Measurements from ENCODE around the gene SMARCA2.
A peak's percentile ranks its signal among the peaks of the same experiment; 100 is the strongest.

The SMARCA2 gene

DNA sequence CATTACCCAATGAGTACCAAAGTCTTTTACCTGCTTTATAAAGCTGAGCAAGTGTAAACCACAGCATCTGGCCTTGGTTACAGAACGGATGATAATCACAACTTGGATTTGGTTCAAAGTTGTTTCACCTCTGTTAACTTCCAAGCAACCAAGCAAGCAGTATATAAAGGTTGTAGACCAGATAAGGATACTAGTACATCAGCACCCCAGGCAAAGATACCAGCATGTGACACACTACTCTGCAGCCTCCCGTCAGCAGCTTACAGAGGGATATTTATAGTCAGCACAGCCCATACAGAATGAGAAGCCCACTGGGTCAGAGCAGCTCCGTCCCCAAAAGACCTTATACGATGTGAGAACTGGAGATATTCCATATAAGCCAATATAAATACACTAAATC is 193.3 kb downstream of the SMARCA2 start:
- Mint-ChIP-seq H3K9me3 (peaks cover 2% of the 10 kb centered on the region), H3K27ac (no peak overlapping the region), H3K4me1 (ENCODE audit: low read depth) (peaks cover 19% of the 10 kb centered on the region), H3K27me3 (no peaks in the 10 kb centered on the region), H3K4me3 (no peak overlapping the region), H3K36me3 (ENCODE audit: low read depth) (no peaks in the 10 kb centered on the region)
- intact Hi-C loops (cut with micrococcal nuclease) = no loop called here

DNA sequence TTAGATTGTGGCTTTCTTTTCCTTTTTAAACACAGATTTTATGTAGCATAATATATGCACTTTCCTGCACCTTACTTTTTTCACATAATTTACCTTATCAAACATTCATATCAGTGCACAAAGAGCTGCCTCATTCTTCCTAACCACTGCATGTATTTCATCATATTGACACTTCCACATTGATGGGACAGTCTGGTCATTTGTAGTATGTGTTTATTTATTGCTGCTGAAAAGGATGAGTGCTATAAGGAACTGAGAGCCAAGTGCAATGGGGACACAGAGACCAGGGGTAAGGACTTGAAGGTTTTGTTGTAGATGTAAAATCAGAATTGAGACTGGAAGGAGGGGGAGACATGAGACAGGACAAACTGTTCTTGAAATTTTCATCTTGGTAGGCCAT is 193.8 kb downstream of the SMARCA2 start:
- Mint-ChIP-seq H3K4me3 (no peak overlapping the region), H3K27ac (peak overlapping the region; percentile 3), H3K4me1 (ENCODE audit: low read depth) (peaks cover 22% of the 10 kb centered on the region), H3K27me3 (no peaks in the 10 kb centered on the region), H3K36me3 (ENCODE audit: low read depth) (no peaks in the 10 kb centered on the region), H3K9me3 (no peaks in the 10 kb centered on the region)
- intact Hi-C loops (cut with micrococcal nuclease) = no loop called here

DNA sequence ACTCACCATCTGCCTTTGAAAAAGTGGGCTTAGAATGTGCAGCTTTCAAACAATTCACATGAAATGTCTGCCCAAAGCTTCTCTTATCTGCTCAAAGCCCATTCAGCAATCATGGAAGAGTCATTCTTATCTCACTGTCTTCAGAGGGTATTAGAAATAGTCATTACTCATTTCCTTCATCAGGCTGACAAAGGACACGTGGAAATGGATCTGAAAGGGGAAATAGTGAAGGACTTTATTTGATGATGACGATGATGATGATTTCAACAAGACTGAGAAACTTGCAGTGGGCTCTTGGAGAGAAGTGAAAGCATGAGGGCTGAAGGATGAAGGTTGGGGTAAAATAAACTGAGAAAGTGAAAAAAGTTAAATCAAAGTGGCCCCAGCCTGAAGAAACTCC is 194.3 kb downstream of the SMARCA2 start:
- H3K27ac Mint-ChIP-seq = peak overlapping the region; percentile 3

GRCh38 chr9:2210201-2210600 is 195.1 kb downstream of the SMARCA2 start:
- no peak overlapping the region for H3K4me3 Mint-ChIP-seq
- intact Hi-C loops (cut with micrococcal nuclease) = no loop called here
- no peak overlapping the region for H3K27ac Mint-ChIP-seq
- H3K9me3 Mint-ChIP-seq = no peaks in the 10 kb centered on the region
- H3K27me3 Mint-ChIP-seq = no peaks in the 10 kb centered on the region
- H3K4me1 Mint-ChIP-seq (ENCODE audit: low read depth) = peaks cover 24% of the 10 kb centered on the region
- H3K36me3 Mint-ChIP-seq (ENCODE audit: low read depth) = no peaks in the 10 kb centered on the region

More for the DNA sequence above, 194.3 kb downstream of the SMARCA2 start:
- intact Hi-C loops (cut with micrococcal nuclease) = no loop called here
- Mint-ChIP-seq H3K27me3 (no peaks in the 10 kb centered on the region), H3K9me3 (no peaks in the 10 kb centered on the region), H3K4me3 (no peak overlapping the region), H3K36me3 (ENCODE audit: low read depth) (no peaks in the 10 kb centered on the region), H3K4me1 (ENCODE audit: low read depth) (peaks cover 24% of the 10 kb centered on the region)

DNA sequence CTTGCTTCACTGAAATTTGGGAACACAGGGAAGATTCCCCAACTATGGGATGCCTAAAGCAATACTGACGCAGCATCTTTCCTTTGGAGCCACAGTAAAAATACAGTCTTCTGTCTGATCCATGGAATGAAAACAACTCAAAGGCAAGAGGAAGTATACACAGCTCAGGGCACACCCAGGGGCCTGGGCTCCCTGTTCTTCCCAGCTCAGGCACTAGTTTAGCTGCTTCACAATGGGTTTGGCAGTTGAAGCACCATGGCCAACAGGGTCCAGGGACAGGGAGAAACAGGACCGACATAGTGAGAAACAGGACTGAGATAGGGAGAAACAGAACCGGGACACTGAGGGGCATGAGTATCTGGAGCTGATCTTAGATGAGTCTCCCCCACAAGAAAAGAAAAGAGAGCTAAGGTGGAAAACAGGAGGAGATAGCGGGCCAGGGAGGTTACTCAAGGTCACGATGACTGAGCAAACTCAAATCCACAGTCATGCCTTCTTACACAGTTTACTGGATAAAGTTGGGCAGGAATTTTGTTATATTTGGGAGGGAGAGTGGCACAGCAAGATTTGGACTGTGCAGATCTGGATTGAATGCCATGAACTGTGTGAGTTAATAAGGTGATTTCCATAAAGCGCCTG is 198.8 kb downstream of the SMARCA2 start:
- peaks cover 16% of the 10 kb centered on the region for H3K4me1 Mint-ChIP-seq (ENCODE audit: low read depth)
- H3K36me3 Mint-ChIP-seq (ENCODE audit: low read depth) = no peaks in the 10 kb centered on the region
- H3K27ac Mint-ChIP-seq = no peak overlapping the region

DNA sequence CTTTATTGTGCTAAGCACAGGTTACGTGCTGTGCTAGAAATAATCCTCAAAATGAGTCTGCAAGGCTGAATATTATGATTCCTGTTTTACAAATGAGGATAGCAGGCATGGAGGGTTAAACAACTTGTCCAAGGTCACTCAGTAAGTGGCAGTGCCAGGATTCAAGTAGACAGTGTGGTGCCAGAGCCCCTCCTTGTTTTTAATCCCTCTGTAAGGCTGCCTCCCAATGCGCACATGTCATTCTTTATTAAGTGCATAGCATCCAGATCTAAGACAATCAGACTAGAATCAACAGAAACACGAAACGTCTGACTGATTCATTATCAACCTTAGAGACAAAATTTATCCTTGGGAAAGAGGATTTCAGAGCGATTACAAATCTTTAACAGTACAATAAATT is 199.6 kb downstream of the SMARCA2 start:
- Mint-ChIP-seq H3K9me3 (no peaks in the 10 kb centered on the region), H3K27me3 (no peaks in the 10 kb centered on the region), H3K4me1 (ENCODE audit: low read depth) (peaks cover 8% of the 10 kb centered on the region), H3K4me3 (no peak overlapping the region), H3K36me3 (ENCODE audit: low read depth) (no peaks in the 10 kb centered on the region), H3K27ac (no peak overlapping the region)
- intact Hi-C loops (cut with micrococcal nuclease) = no loop called here

More for the DNA sequence above, 198.8 kb downstream of the SMARCA2 start:
- no peaks in the 10 kb centered on the region for H3K9me3 Mint-ChIP-seq
- no peak overlapping the region for H3K4me3 Mint-ChIP-seq
- intact Hi-C loops (cut with micrococcal nuclease) = no loop called here
- no peaks in the 10 kb centered on the region for H3K27me3 Mint-ChIP-seq

- Mint-ChIP-seq H3K27ac (no peak overlapping the region), H3K27me3 (no peaks in the 10 kb centered on the region)
- intact Hi-C loops (cut with micrococcal nuclease) = no loop called here
Measured at GRCh38 chr9:2215921-2216441, 200.8 kb downstream of the SMARCA2 start.

DNA sequence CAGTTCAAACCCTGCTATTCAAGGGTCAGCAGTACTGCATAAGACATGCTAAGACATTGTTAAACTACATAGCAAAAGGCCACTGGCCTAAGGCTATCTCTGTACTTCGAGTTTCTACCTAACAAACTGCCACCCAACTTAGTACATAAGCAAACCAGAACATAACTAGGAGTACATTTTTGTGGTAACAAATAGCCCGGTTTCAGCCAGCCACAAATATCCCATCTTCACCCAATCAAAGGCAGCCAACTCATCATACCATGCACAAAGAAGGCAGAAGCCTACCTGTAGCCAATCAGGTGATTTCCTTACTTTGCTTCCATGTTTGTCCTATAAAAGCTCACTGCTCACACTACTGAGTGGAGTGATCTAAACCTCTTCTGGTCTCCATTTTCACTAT is 201.4 kb downstream of the SMARCA2 start:
- Mint-ChIP-seq H3K27me3 (no peaks in the 10 kb centered on the region), H3K36me3 (ENCODE audit: low read depth) (no peaks in the 10 kb centered on the region), H3K9me3 (no peaks in the 10 kb centered on the region), H3K27ac (no peak overlapping the region), H3K4me1 (ENCODE audit: low read depth) (peaks cover 5% of the 10 kb centered on the region), H3K4me3 (no peak overlapping the region)
- intact Hi-C loops (cut with micrococcal nuclease) = no loop called here

More at GRCh38 chr9:2215921-2216441, 200.8 kb downstream of the SMARCA2 start:
- Mint-ChIP-seq H3K4me1 (ENCODE audit: low read depth) (peaks cover 5% of the 10 kb centered on the region), H3K9me3 (no peaks in the 10 kb centered on the region), H3K4me3 (no peak overlapping the region), H3K36me3 (ENCODE audit: low read depth) (no peaks in the 10 kb centered on the region)

GRCh38 chr9:2217540-2217939 is 202.4 kb downstream of the SMARCA2 start:
- Mint-ChIP-seq H3K4me1 (ENCODE audit: low read depth) (peaks cover 5% of the 10 kb centered on the region), H3K27ac (no peak overlapping the region)
- intact Hi-C loops (cut with micrococcal nuclease) = no loop called here

GRCh38 chr9:2220036-2220435 is 204.9 kb downstream of the SMARCA2 start:
- intact Hi-C loops (cut with micrococcal nuclease) = no loop called here
- no peaks in the 10 kb centered on the region for H3K27me3 Mint-ChIP-seq
- no peak overlapping the region for H3K4me3 Mint-ChIP-seq
- no peaks in the 10 kb centered on the region for H3K36me3 Mint-ChIP-seq (ENCODE audit: low read depth)
- H3K9me3 Mint-ChIP-seq = peaks cover 9% of the 10 kb centered on the region
- no peak overlapping the region for H3K27ac Mint-ChIP-seq
- no peaks in the 10 kb centered on the region for H3K4me1 Mint-ChIP-seq (ENCODE audit: low read depth)

More at GRCh38 chr9:2217540-2217939, 202.4 kb downstream of the SMARCA2 start:
- H3K9me3 Mint-ChIP-seq = peaks cover under 1% of the 10 kb centered on the region
- no peaks in the 10 kb centered on the region for H3K36me3 Mint-ChIP-seq (ENCODE audit: low read depth)
- no peak overlapping the region for H3K4me3 Mint-ChIP-seq
- no peaks in the 10 kb centered on the region for H3K27me3 Mint-ChIP-seq

- no peak overlapping the region for H3K4me3 Mint-ChIP-seq
- H3K4me1 Mint-ChIP-seq (ENCODE audit: low read depth) = peaks cover 23% of the 10 kb centered on the region
- H3K9me3 Mint-ChIP-seq = peaks cover 9% of the 10 kb centered on the region
- H3K27ac Mint-ChIP-seq = no peak overlapping the region
- no peaks in the 10 kb centered on the region for H3K36me3 Mint-ChIP-seq (ENCODE audit: low read depth)
- H3K27me3 Mint-ChIP-seq = no peaks in the 10 kb centered on the region
- intact Hi-C loops (cut with micrococcal nuclease) = no loop called here
Measured at GRCh38 chr9:2227144-2227867, 212.2 kb downstream of the SMARCA2 start.

DNA sequence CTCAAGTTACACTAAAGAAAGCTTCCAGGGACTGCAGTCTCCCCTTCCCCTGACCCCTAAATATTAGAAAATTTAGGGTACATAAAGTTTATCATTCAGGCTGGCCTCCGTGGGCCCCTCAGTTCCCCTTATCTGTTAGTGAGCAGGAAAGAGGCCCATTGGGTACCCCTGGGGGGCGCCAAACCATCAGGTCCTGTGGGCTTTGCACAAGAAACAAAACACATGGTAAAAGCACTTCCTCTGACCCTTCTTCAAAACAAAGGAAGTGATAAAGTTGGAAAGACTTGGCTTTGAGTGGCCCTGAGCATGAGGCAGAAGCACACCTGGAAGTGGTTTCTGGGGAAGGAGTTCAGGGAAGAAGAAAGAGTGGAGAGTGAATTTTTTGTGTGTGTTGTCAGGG is 213.0 kb downstream of the SMARCA2 start:
- peaks cover 2% of the 10 kb centered on the region for H3K9me3 Mint-ChIP-seq
- no peak overlapping the region for H3K27ac Mint-ChIP-seq
- no peak overlapping the region for H3K4me3 Mint-ChIP-seq
- peaks cover 23% of the 10 kb centered on the region for H3K4me1 Mint-ChIP-seq (ENCODE audit: low read depth)
- no peaks in the 10 kb centered on the region for H3K36me3 Mint-ChIP-seq (ENCODE audit: low read depth)
- intact Hi-C loops (cut with micrococcal nuclease) = no loop called here
- no peaks in the 10 kb centered on the region for H3K27me3 Mint-ChIP-seq

DNA sequence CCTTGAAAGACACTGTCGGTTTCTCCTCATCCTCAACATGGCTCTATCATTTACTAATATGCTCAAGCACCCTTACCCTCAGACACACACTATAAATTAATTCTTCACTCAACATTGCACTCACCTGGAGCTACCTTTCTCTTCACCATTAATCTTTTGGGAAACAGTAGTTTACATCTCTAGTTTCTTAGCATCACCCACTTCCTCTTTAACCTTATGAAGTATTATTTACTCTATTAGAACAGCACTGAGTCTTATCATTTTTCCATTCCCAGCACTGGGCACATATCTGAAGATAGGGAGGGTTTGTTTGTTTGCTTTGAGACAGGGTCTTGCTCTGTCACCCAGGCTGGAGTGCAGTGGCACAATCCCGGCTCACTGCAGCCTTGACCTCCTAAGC is 213.5 kb downstream of the SMARCA2 start:
- H3K27ac Mint-ChIP-seq = peak overlapping the region; percentile 35
- intact Hi-C loops (cut with micrococcal nuclease) = no loop called here
- no peak overlapping the region for H3K4me3 Mint-ChIP-seq
- H3K36me3 Mint-ChIP-seq (ENCODE audit: low read depth) = no peaks in the 10 kb centered on the region
- H3K27me3 Mint-ChIP-seq = no peaks in the 10 kb centered on the region
- peaks cover 23% of the 10 kb centered on the region for H3K4me1 Mint-ChIP-seq (ENCODE audit: low read depth)
- no peaks in the 10 kb centered on the region for H3K9me3 Mint-ChIP-seq

DNA sequence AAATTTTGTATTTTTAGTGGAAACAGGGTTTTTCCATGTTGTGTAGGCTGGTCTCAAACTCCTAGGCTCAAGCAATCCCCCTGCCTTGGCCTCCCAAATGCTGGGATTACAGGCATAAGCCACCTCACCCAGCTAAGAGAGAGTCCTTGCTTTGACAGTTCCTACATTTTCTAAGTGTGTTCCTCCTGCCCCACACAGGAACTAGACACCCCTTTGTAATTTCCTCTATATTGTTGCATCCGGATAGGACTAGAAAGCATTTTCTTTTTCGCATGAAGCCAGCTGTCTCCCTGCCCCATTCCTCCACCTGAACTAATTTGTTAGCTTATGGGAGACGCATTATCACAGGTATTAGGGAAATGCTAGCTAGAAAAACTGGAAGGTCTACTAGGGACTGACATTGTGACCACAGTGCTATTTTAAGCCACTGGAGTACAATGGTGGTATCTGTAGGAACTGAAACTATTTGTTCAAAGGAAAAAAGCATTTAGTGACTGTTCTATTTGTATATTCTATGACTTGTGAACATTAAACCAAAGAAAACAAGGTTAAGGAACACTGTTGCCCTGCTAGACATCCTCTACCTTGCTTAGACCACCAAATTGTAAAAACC is 214.1 kb downstream of the SMARCA2 start:
- no peaks in the 10 kb centered on the region for H3K36me3 Mint-ChIP-seq (ENCODE audit: low read depth)
- no peaks in the 10 kb centered on the region for H3K9me3 Mint-ChIP-seq
- H3K27ac Mint-ChIP-seq = peak overlapping the region; percentile 35
- intact Hi-C loops (cut with micrococcal nuclease) = no loop called here
- H3K27me3 Mint-ChIP-seq = no peaks in the 10 kb centered on the region
- peak overlapping the region; percentile 45 for H3K4me3 Mint-ChIP-seq
- H3K4me1 Mint-ChIP-seq (ENCODE audit: low read depth) = peaks cover 23% of the 10 kb centered on the region
